Activated CD4-positive, alpha-beta T cell treated with anti-CD3 and anti-CD28 coated beads for 4 hours (primary cell): ENCODE results near the gene KCTD7.
"Not testable (repeated sequence)": the region's sequence is repeated elsewhere in the genome, so short reads cannot be mapped to it uniquely, and the experiment has no call there.

Experiments
- DNase-seq, 2 donors: peaks; one replicate each; pipeline ENCODE4 v3.0.0-alpha.2; 2020

Gene KCTD7

GRCh38 chr7:66655113-66655806 lies 26.6 kb downstream of the KCTD7 start:
- not testable (repeated sequence) for DNase-seq

GRCh38 chr7:66655826-66656485 lies 27.3 kb downstream of the KCTD7 start:
- not testable (repeated sequence) for DNase-seq

DNA sequence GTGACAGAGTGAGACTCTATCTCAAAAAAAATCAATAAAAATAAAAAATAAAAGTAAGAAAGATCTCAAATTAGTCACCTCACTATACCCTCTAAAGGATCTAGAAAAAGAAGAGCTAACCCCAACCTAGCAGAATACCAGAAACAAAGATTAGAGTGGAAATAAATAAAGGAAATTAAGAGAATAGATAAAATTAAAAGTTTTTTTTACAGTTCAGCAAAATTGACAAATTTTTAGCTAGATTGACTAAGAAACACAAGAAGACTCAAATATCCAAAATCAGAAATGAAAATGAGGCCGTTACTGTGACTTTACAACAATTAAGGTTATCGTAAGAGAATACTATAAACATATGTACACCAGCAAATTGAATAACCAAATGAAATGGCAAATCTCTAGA lies 29.1 kb downstream of the KCTD7 start:
- DNase-seq = no peak

DNA sequence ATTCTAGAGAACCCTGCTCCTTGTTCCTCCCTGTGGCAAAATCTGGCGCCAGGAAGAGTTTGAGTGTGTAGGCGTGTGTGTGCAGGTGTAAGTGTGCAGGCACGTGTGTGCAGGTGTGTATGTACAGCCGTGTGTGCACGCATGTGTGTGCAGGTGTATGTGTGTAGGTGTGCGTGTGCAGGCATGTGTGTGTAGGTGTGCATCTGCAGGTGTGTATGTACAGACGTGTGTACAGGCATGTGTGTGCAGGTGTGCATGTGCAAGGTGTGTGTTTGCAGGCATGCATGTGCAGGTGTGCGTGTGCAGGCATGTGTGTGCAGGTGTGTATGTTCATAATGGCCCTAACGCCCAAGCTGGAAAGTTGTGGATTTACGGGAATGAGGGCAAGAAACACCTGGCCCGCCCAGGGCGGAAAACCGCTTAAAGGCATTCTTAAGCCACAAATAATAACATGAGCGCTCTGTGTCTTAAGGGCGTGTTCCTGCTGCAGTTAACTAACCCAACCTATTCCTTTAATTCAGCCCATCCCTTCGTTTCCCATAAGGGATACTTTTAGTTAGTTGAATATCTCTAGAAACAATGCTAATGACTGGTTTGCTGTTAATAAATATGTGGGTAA lies 34.1 kb downstream of the KCTD7 start:
- DNase-seq = no peak

GRCh38 chr7:66664590-66665293 lies 36.1 kb downstream of the KCTD7 start:
- DNase-seq = no peak

- DNase-seq = no peak
Observed at GRCh38 chr7:66666313-66666952, 37.8 kb downstream of the KCTD7 start.

DNA sequence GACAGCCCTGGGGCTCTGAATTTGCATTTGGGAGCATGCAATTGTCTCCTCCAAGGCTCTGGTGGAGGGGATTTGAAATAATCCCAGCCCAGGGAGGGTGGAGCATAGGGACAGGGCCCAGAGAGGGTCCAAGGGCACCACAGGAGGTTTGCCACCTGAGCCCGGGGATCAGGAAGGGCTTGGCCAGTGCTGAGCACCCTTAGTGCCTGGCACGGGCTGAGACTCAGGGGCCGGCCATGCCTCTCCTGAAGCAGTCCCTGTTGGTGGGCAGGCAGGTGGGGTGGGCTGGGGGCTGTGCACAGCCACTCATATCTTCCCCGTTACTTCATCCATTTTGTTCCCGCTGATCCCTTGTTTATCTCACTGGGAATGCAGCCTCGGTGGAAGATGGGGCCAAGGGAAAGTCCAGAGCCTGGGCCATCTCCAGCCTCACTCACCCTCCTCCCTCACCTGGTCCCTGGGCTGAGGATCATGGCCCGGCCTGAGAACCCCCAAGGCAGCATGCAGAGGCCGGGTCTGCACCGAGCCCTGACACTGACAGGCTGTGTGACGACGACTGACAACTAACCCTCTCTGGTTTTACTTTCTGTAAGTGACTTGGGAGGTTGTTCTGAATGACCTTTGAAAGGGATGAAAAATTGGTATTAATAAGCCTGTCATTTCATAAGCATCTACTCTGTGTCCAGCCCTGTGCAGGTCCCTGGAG lies 38.5 kb downstream of the KCTD7 start:
- DNase-seq = no peak

DNA sequence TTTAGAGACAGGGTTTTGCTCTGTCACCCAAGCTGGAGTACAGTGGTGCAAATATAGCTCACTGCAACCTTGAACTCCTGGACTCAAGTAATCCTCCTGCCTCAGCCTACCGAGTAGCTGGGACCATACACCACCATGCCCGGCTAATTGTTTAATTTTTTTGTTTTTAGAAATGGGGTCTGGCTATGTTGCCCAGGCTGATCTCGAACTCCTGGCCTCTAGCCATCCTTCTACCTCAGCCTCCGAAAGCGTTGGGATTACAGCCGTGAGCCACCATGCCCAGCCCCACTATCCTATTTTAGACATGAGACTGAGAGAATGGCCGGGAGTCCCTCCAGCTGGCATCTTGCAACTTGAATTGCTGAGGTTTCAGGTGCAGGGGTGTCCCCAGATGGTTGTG lies 39.4 kb downstream of the KCTD7 start:
- no peak for DNase-seq

DNA sequence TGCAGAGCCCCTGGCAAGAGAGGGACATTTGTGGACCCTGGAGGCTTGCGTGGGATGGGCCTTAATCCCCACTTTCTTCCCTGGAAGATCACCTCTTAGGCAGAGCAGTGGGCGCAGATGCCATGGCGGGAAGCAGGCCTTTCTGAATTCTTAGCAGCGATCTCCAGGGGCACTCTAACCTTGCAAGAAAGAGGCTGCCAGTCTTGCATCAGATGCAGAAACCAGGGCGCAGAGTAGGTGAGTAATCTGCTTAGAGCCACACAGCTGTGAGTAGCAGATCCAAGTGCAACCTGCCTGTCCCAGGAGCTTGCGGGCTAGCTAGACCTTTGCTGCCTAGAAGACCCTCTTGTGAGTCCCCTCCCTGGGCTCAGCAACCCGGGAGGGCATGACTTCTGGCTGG lies 40.0 kb downstream of the KCTD7 start:
- no peak for DNase-seq

DNA sequence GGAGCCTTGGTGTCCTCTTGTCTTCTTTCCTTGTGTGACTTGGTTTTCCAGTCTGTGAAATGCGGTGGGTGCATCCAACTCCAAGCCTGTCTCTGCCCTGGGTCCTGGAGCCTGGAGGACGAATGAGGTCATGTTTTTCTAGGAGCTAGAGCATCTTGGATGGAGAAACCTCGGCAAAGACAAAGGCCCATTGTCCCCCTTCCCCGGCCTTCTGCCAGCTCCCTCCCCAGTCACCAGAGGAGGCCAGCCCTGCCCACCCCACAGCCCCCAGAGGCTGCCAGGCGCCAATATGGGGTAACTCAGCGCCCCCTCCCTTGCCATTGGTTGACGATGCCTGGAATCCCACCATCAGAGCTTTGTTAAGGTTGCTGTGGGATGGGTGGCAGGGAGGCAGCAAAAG lies 40.4 kb downstream of the KCTD7 start:
- DNase-seq = no peak

DNA sequence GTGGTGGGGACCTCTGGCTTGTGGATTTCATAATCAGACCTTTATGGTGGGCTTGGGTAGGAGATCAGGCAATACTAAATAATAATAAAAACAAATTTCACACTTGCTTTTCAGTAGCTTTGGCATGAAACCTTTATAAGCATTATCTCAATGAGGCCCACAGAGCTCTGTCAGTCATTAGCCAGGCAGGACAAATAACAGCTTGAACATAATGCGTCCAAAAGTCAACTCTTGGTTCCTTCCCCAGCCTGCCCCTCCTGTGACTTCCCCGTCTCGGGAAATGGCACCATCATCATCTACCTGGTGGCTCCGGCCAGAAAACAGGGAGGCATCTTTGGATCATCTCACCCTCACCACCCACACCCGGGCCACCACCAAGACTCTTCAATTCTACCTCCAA lies 40.8 kb downstream of the KCTD7 start:
- DNase-seq = no peak

DNA sequence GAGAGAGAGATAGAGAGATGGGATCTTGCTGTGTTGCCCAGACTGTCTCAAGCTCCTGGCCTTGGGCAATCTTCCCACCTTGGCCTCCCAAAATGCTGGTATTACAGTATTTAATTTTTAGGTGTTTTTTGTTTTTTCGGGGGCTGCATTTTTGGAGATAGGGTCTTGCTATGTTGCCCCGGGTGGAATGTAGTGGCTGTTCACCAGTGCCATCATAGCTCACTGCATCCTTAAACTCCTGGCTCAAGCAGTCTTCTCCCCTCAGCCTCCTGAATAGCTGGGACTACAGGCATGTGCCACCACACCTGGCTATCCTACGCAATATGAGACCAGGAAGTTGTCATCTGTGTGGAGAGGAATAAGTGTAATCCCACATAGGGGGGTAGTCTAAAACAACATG lies 42.4 kb downstream of the KCTD7 start:
- DNase-seq = no peak

DNA sequence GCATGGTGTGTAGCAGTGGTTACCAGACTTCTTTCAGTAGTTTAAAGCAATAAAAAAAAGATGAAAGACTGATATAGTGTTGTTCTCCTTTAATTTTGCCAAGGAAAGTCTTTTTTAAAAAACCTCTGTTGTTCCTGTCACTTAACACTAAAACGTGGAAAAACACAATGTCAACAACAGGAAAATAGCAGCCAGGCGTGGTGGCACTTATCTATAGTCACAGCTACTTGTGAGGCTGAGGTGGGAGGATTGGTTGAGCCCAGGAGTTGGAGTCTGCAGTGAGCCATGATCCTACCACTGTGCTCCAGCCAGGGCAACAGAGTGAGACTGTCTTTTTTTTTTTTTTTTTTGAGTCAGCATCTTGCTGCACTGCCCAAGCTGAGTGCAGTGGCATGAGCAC lies 42.8 kb downstream of the KCTD7 start:
- not testable (repeated sequence) for DNase-seq

GRCh38 chr7:66672432-66673123 lies 43.9 kb downstream of the KCTD7 start:
- not testable (repeated sequence) for DNase-seq

GRCh38 chr7:66673124-66673640 lies 44.5 kb downstream of the KCTD7 start:
- DNase-seq = not testable (repeated sequence)

GRCh38 chr7:66679633-66680244 lies 51.1 kb downstream of the KCTD7 start:
- DNase-seq = no peak

DNA sequence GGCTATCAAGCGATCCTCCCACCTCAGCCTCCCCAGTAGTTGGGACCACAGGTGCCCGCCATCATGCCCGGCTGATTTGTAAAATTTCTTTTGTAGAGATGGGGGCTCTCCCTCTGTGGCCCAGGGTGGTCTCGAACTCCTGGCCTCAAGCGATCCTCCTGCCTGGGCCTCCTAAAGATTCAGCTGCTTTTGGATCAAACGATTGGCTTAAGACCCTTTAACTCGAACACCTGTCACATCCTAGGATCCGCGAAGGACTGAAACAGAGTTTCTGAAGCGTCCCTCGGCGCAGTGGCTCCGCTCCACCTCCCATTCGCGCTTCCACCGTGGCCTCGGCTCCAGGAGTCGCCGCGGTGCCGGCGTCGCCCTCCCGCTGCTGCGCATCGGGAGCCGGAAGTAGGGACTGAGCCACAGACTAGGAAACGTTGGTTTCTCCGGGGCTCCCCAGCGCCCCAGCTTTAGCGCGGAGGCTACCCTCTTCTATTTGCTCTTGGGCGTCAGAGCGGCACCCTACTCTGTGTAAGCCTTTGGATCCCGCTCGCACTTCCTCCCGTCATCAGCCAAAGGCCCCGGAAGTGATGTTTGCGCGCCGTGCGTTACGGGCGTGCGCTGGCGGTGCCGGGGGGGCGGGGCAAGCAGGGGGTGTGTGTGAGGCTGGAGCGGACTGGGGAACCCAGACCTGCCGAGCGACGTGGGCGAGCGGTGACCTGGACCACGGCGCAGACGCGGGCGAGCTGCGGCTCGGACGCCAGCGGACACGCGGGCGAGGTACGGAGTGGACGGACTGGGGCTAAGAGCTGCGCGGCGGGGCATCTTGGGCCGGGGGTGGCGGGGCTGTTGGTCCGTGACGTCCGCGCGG lies 53.0 kb downstream of the KCTD7 start:
- DNase-seq = peak; percentile 92 to 95

DNA sequence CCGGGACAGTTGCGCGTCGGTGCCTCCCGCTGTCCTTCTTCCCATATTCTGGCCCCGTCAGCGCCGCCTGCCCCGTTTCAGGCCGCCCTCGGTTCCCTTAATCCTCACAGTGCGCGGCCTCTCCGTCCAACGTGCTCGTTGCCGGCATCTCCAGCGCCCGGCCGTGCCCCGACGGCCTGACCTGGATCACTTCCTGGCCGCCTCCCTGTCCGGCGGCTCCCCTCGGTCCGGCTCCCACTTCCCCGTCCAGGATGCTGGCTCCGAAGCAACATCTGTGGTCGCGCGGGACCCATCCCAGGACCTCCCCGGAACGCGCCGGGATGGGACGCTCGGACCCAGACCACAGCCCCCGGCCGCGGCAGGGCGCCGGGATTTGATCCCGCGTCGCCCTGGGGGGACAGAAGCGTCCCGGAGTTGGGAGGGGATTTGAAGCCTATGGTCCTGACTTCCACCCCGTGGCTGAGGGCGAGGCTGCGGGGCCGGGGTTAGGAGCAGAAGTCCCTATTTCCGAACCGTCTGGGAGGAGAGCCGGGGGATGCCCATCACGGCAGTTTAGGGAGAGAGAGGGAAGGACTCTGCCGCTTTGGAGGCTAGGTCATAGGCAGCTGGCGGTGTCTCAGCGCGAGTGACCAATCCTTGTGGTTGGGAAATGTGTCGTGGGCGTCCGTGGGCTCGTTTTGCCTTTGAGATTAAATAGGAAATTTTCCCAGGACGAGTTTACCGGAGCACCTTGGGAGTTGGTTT lies 53.8 kb downstream of the KCTD7 start:
- DNase-seq = peak; percentile 7 to 9

DNA sequence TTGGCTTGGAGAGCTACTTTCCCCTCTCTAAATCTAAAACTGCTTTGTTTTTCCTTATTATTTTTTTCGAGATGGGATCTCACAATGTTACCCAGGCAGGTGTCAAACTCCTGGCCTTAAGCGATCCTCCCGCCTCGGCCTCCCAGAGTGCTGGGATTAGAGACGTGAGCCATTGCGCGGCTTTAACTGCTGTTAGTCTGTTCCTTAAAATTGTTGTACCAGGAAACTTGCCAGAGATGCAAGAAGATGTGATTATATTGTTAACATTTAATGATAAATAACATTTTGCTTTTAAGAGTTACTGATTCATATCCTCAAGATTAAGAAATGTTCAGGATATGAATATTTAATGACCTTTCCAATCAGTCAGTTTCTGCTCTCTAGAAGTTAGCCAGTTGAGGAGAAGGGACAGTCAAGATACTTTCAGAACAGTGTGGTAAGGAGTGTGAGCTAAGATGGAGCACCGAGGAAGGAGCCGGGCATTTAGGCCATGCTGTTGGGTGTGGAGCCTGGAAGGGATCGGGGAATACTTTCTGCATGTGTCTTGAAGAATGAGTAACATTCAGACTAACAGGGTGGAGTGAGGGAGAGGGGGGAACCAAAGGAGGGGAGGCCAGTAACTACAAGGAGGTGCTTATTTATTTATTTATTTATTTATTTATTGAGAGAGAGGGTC lies 54.6 kb downstream of the KCTD7 start:
- not testable (repeated sequence) for DNase-seq
